GM12872 (cell line): ENCODE data around the gene GPR176.

Experiments
- CTCF ChIP-seq: IDR thresholded peaks from 3 replicates; pipeline ENCODE4 v1.5.1; 2011; ENCODE audit warnings: low read depth, mild to moderate bottlenecking, low read length, moderate library complexity; ENCODE audit not compliant: insufficient read depth

The GPR176 gene

GRCh38 chr15:39959411-39959810, 39.3 kb upstream of the GPR176 start:
- no peak for TF ChIP-seq CTCF

- no peak for TF ChIP-seq CTCF
Measured at GRCh38 chr15:39957481-39957880, 37.4 kb upstream of the GPR176 start.

- TF ChIP-seq CTCF = no peak
Measured at GRCh38 chr15:39953521-39953920, 33.5 kb upstream of the GPR176 start.

- no peak for TF ChIP-seq CTCF
Measured at GRCh38 chr15:39951561-39951960, 31.5 kb upstream of the GPR176 start.

GRCh38 chr15:39948817-39949216, 28.8 kb upstream of the GPR176 start:
- no peak for TF ChIP-seq CTCF

GRCh38 chr15:39947401-39948197, 27.5 kb upstream of the GPR176 start:
- TF ChIP-seq CTCF = no peak

GRCh38 chr15:39946862-39947261, 26.8 kb upstream of the GPR176 start:
- no peak for TF ChIP-seq CTCF

GRCh38 chr15:39944726-39945125, 24.7 kb upstream of the GPR176 start:
- no peak for TF ChIP-seq CTCF
